ENCODE data around the gene C2CD4D. TPM values are rescaled to one million over a fixed set of nuclear protein-coding genes. Genes with fewer than 3 reads are reported as not detected.

C2CD4D gene
- total RNA-seq, 1 donor from 2014 or later = 0.65 TPM

DNA sequence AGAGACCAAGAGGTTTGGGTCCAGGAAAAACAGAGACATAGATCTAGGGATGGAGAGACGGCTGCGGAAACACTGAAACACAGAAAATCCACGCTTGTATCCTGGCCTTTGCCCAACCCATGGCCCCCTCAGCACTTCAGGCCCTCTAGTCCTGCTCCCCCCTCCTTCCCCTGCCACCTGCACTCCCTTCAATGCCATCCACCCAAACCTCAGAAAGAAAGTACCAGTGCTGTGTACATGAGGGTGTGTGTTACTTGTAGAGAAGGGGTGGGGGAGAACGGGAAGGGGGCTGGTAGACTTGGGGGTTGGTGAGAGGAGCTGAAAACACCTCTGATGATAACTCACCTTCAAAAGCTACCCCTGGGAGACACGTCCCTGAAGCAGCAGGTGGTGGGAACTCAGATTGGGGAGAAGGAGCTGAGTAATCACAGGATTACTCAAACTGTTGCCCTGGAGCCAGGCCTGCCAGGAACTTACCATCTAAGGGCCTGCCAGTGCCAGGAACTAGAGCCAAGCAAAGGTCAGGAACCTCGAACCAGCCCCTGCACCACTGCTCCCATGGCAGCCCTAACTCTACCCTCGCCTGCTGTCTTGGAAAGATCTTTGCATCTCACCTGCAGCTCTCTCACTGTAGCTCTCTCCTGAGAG lies 19.5 kb downstream of the C2CD4D start:
- DNase-seq (ENCODE audit: low spot score in 2 of 2, unreplicated experiment in 2 of 2) = no peak
- Mint-ChIP-seq H3K27ac (no peak overlapping the region), H3K4me3 (no peak overlapping the region), H3K4me1 (no peaks in the 10 kb centered on the region), H3K36me3 (no peaks in the 10 kb centered on the region), H3K9me3 (no peaks in the 10 kb centered on the region), H3K27me3 (ENCODE audit: low read depth) (peaks cover 14% of the 10 kb centered on the region)
- TF ChIP-seq, protein P1, sequence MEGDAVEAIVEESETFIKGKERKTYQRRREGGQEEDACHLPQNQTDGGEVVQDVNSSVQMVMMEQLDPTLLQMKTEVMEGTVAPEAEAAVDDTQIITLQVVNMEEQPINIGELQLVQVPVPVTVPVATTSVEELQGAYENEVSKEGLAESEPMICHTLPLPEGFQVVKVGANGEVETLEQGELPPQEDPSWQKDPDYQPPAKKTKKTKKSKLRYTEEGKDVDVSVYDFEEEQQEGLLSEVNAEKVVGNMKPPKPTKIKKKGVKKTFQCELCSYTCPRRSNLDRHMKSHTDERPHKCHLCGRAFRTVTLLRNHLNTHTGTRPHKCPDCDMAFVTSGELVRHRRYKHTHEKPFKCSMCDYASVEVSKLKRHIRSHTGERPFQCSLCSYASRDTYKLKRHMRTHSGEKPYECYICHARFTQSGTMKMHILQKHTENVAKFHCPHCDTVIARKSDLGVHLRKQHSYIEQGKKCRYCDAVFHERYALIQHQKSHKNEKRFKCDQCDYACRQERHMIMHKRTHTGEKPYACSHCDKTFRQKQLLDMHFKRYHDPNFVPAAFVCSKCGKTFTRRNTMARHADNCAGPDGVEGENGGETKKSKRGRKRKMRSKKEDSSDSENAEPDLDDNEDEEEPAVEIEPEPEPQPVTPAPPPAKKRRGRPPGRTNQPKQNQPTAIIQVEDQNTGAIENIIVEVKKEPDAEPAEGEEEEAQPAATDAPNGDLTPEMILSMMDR (IDR thresholded peaks at IDR 0.05; ENCODE audit: unreplicated experiment) = no peak

DNA sequence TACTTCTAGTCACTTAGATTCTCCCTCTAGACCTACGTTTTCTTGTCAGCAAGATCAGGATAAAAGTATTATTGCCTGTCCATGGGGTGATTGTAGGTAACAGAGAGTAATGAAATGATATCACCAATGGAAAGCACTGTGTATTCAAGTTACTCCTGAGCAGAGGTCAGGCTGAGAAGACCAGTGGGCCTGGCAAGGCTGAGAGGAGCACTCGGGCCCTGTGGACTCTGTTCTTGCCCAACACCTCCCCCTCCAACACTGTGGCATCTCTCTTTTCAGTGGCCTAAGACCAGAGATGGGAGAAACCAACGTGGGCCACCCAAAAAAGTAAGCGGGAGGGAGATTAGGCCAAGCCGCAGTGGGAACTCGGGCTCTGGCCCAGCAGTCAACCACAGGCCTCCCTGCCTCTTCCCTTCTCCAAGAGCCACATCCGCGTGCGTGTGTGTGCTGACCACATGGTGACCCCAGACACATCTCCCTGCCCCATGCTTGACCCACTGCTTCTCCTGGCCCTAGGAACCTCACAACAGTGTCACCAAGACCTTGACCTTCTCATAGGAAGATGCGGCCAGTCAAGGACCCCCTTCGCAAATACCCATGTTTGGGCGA lies 20.3 kb downstream of the C2CD4D start:
- peaks cover 20% of the 10 kb centered on the region for H3K27me3 Mint-ChIP-seq (ENCODE audit: low read depth)

DNA sequence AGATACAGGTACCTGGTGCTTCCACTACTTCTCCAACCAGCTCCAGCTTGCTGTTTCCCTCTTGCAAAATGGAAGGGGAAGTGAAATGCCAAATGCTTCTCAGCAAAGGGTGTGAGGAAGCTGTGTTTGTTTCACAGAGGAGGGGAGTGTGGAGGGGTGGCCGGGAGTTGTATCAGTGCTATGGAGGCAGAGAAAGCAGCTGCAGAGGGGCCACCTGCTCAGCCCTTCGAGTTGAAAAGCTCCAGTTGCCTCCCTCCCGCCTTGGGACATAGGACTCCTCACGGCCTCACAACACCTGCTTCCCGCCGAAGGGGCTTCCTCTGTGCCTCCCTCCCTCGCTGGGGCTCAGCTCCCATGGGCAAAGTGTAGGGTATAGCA lies 22.3 kb downstream of the C2CD4D start:
- Mint-ChIP-seq H3K27me3 (ENCODE audit: low read depth) (peaks cover 24% of the 10 kb centered on the region), H3K4me3 (no peak overlapping the region)

More for the DNA sequence above, 20.3 kb downstream of the C2CD4D start:
- Mint-ChIP-seq H3K9me3 (no peaks in the 10 kb centered on the region), H3K4me1 (no peaks in the 10 kb centered on the region), H3K27ac (no peak overlapping the region), H3K4me3 (no peak overlapping the region), H3K36me3 (no peaks in the 10 kb centered on the region)
- TF ChIP-seq, protein P1 (IDR thresholded peaks at IDR 0.05; ENCODE audit: unreplicated experiment) = no peak
- DNase-seq (ENCODE audit: low spot score in 2 of 2, unreplicated experiment in 2 of 2) = no peak

DNA sequence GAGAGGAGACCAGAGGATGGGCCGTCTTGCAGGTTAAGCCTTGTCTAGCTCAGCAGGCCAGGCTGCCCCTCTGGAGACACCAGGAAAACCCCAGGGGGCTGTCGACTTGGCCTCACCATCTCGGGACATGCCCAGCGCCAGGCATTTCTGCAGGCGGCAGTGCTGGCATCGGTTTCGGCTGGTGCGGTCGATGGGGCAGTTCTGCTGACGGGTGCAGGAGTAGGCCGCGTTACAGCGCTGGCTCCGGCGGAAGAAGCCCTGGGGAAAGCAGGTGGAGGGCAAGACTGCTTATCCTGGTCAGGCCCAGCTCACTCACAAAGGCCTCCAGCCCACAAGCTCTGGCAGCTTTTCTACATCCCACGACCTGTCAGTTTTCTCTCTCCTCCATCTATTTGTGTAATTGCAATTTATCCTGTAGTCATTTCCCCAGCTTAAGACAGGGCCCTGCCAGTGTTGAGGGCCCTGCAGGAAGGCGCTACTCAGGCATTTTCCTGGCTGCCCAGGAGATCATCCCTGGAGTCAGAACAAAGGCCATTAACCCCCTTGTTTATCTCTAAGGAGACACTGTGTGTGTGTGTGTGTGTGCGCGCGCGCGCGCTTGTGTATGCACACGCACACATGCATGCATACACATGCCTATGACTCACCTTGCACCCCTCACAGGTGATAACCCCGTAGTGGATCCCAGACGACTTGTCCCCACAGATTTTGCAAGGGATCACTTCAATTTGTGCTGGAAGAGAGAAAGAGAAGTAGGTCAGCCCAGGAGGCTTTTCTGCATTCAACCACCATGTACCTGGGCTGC lies 22.9 kb downstream of the C2CD4D start:
- H3K4me3 Mint-ChIP-seq = no peak overlapping the region
- no peaks in the 10 kb centered on the region for H3K36me3 Mint-ChIP-seq
- no peaks in the 10 kb centered on the region for H3K9me3 Mint-ChIP-seq
- DNase-seq (ENCODE audit: low spot score in 2 of 2, unreplicated experiment in 2 of 2) = no peak
- H3K4me1 Mint-ChIP-seq = no peaks in the 10 kb centered on the region
- peaks cover 22% of the 10 kb centered on the region for H3K27me3 Mint-ChIP-seq (ENCODE audit: low read depth)
- H3K27ac Mint-ChIP-seq = no peak overlapping the region
- TF ChIP-seq, protein P1 (IDR thresholded peaks at IDR 0.05; ENCODE audit: unreplicated experiment) = no peak

More for the DNA sequence above, 22.3 kb downstream of the C2CD4D start:
- TF ChIP-seq, protein P1 (IDR thresholded peaks at IDR 0.05; ENCODE audit: unreplicated experiment) = no peak
- DNase-seq (ENCODE audit: low spot score in 2 of 2, unreplicated experiment in 2 of 2) = no peak
- Mint-ChIP-seq H3K36me3 (no peaks in the 10 kb centered on the region), H3K4me1 (no peaks in the 10 kb centered on the region), H3K27ac (no peak overlapping the region), H3K9me3 (no peaks in the 10 kb centered on the region)

DNA sequence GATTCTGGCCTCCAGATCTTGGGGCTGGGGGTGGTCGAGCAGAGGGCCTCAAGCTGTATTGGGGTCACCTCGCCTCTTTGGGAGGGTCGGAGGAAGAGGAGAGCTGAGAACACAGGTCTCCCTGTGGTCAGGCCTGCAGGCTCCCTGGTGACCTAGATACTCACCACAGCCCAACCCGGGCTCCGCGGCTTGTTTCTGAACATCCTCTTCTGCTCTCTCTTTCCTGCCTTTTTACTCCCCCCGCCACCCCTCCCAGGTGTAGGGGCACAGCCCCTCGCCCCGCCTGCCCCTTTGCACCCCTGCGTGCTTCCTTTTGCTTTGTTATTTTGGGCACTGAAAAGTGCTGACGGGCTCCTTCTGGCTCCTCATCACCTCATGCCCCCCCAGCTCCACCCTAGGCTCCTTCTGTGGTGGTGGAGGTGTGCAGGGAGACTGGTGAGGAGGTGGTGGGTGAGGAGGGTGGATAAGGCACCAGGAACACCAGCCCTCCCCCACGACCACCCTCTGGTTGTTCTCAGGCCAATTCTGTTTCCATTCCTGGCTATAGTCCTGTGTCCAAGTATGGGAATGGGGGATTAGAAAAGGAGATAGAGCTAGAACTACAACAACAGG lies 23.8 kb downstream of the C2CD4D start:
- H3K27me3 Mint-ChIP-seq (ENCODE audit: low read depth) = peaks cover 22% of the 10 kb centered on the region
- H3K27ac Mint-ChIP-seq = no peak overlapping the region
- no peak overlapping the region for H3K4me3 Mint-ChIP-seq
- no peaks in the 10 kb centered on the region for H3K4me1 Mint-ChIP-seq
- no peak for DNase-seq (ENCODE audit: low spot score in 2 of 2, unreplicated experiment in 2 of 2)
- TF ChIP-seq, protein P1 (IDR thresholded peaks at IDR 0.05; ENCODE audit: unreplicated experiment) = no peak
- no peaks in the 10 kb centered on the region for H3K9me3 Mint-ChIP-seq
- no peaks in the 10 kb centered on the region for H3K36me3 Mint-ChIP-seq

Measured in mesothelial cell of epicardium (in vitro differentiated cells).